GM12801 (cell line): Measurements from ENCODE around the gene GARIN5B.

ENCODE experiments used
- TF ChIP-seq, protein P1 (sequence below): IDR thresholded peaks from one replicate; pipeline ENCODE4 v1.5.1; 2011; ENCODE audit warnings: control low read depth; ENCODE audit not compliant: insufficient read length; ENCODE audit errors: extremely low read depth

GARIN5B gene

DNA sequence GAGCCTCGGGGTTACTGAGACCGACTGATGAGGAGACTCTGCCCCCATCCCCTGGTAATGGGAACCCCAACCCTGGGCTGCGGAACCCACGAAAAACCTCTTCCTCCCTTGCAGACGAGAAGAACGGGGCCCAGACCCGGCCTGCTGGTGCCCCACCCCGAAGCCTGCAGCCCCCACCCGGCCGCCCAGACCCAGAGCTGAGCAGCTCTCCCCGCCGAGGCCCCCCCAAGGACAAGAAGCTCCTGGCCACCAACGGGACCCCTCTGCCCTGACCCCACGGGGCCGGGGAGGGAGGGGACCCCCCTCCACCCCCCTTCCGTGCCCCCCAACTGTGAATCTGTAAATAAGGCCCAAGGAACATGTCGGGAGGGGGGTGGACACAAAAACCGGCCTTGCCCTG, 51.3 kb downstream of the GARIN5B start:
- TF ChIP-seq, protein P1, sequence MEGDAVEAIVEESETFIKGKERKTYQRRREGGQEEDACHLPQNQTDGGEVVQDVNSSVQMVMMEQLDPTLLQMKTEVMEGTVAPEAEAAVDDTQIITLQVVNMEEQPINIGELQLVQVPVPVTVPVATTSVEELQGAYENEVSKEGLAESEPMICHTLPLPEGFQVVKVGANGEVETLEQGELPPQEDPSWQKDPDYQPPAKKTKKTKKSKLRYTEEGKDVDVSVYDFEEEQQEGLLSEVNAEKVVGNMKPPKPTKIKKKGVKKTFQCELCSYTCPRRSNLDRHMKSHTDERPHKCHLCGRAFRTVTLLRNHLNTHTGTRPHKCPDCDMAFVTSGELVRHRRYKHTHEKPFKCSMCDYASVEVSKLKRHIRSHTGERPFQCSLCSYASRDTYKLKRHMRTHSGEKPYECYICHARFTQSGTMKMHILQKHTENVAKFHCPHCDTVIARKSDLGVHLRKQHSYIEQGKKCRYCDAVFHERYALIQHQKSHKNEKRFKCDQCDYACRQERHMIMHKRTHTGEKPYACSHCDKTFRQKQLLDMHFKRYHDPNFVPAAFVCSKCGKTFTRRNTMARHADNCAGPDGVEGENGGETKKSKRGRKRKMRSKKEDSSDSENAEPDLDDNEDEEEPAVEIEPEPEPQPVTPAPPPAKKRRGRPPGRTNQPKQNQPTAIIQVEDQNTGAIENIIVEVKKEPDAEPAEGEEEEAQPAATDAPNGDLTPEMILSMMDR, result no peak

DNA sequence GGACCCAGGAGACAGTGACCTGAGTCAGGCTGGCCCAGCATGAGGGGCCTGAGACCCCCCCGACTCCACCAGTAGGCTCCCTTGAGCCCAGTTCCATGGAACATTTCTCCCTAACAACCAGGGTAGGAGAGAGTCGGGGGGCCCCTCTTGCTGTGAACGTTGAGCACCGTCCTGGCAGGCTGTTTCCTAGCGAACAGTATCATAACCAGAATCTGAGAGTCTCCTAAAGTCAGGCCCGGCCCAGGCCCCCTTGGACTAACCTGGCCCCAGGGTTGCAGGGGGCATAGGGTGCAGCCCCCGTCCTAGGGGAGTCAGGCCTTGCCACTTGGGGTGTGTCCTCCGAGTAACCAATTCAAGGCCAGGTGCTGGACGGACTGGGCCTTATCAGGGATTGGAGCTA, 51.7 kb downstream of the GARIN5B start:
- TF ChIP-seq, protein P1, result no peak

DNA sequence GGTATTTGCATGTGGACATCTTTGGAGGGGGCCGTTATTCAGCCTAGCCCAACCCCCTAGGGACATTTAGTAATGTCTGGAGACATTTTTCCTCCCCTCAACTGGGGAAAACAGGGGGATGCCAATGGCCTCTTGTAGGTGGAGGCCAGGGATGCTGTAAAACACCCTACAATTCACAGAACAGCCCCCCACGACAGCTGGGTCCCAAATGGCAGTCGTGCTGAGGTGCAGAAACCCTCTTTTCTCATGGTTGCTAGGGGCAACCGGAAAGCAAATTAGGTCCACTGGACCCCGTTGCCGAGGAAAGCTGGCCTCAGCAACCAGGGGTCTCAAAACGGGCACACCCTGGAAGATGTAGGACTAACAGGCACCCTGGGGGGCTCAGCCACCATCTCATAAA, 52.6 kb downstream of the GARIN5B start:
- TF ChIP-seq, protein P1, result no peak

DNA sequence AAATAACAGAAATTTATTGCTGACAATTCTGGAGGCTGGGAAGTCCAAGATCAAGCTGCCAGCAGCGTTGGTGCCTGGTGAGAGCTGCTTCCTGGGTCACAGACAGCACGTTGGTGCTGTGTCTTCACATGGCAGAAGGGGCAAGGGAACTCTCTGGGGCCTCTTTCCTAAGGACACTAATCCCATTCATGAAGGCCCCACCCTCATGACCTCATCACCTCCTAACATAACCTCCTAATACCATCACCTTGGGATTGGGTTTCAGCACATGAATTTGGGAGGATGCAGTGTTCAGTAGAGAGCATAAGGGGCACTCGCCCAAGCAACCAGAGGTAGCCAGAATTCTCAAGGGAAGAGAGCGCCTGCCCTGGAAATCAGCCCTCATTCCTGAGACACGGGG, 53.6 kb downstream of the GARIN5B start:
- TF ChIP-seq, protein P1, result no peak

DNA sequence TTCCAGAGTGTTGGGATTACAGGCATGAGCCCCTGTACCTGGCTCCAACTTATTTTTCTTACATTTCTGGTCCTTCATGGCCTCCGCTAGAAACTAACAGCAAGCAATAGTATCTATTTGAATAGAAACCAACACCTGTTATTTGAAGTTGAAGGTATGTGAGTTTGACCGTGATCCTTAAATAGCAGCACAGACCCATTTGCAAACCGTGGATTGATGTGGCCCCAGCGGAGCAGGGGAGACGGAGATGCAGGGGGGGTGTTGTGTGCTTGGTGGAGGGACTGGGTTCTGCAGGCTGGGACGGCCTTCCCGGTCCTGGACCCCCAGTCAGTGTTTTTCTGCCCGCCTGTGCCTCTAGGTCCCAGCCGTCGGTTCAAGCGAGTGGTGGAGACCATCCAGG, 54.8 kb downstream of the GARIN5B start:
- TF ChIP-seq, protein P1, result no peak

DNA sequence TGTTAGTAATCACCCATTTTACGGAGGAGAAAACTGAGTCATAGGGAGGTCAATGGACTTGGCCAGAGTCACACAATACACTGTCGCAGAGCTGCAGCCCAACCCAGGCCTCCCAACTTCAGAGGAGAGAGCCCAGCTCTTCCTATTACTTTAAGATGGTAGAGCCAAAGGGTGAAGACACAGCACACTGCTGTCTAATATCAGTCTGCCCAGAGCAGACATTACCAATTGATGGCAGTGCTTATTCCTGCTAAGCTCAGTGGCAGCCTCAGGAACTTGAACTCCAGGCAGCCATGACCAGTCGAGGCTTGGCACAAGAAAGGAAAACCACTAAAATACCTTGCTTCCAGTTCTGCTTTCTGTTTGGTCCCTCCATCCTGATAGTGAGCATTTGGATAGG, 56.3 kb downstream of the GARIN5B start:
- TF ChIP-seq, protein P1, result no peak

DNA sequence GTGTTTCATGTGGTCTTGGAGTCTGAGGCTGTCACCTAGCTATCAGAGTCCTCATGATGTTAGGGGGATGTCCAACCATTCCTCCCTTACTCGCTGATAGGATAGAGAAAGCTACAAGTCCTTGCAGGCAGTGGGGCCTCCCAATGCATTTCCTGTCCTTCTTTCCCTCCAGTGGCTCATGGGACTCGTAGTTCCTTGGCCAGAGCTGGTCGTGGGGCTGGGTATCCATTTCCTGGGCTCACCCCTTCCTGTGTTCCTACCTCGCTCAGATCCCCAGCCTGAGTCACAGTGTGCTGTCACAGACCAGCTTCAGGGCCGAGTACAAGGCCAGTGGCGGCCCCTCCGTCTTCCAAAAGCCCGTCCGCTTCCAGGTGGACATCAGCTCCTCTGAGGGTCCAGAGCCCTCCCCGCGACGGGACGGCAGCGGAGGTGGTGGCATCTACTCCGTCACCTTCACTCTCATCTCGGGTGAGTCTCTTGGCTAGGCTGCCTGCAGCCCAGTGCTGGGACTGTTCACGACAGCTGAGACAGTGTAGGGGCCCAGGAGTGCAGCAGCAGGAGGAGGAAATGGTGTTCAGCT, 57.0 kb downstream of the GARIN5B start:
- TF ChIP-seq, protein P1, result no peak
